ENCODE measurements around the gene IGSF1.

GRCh38 chrX:131279617-131280016, 9.5 kb downstream of the IGSF1 start:
- no peak for TF ChIP-seq CTCF (conservative IDR thresholded peaks at IDR 0.05; ENCODE audit: low read depth, low read length)
- TF ChIP-seq EZH2 (IDR thresholded peaks at IDR 0.05; ENCODE audit: low read length, unreplicated experiment): no peak
